HG03378 (cell line): ENCODE measurements around the gene CCDC188.
"Not testable (repeated sequence)": the region's sequence is repeated elsewhere in the genome, so short reads cannot be mapped to it uniquely, and the experiment has no call there.

Experiments used
- ATAC-seq: cut with Tn5 transposase; IDR thresholded peaks from one replicate; pipeline ENCODE4 v1.9.1; 2021; ENCODE audit warnings: mild to moderate bottlenecking, moderate library complexity; ENCODE audit not compliant: unreplicated experiment

Gene CCDC188

DNA sequence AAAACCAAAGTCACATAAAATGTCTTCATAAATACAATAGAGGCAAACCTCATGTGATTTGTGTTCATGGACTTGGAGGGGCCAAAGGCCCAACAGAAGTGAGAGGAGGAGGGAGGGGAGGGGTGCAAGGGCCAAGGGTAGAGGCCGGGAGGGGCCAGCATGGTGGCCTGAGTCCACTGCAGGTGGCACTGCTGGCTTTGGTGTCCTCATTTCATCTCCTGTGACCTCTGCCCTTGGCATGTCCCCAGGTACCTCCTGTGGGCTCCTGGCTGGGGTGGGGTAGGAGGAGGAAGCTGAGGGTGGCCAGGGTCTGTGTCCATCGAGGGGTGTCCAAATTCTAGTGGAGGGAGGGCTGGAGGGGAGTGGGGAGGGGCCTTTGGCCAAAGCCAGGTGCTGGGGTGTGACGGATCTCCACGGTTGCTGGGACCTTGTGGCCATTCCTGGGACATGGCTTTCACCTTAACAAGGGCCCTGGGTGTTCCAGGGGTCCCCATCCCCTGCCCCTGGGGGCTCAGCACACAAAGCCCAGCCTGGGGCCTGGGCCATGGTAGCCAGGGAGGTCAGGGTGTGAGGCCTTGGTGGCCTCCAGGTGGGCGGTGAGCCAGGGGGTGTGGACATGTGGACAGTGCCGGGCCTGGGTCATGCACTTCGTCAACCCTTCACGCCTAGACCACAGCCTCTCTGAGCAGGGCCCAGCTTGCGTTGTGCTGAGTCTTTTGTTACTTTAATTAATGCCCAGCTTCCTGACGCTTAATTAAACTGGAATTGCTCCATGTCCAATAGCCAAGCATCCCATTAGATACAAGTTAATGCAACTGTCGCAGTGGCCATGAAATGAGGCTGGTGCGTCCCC is 20.7 kb upstream of the CCDC188 start:
- no peak for ATAC-seq

- no peak for ATAC-seq
Measured at GRCh38 chr22:20170170-20170569, 19.3 kb upstream of the CCDC188 start.

DNA sequence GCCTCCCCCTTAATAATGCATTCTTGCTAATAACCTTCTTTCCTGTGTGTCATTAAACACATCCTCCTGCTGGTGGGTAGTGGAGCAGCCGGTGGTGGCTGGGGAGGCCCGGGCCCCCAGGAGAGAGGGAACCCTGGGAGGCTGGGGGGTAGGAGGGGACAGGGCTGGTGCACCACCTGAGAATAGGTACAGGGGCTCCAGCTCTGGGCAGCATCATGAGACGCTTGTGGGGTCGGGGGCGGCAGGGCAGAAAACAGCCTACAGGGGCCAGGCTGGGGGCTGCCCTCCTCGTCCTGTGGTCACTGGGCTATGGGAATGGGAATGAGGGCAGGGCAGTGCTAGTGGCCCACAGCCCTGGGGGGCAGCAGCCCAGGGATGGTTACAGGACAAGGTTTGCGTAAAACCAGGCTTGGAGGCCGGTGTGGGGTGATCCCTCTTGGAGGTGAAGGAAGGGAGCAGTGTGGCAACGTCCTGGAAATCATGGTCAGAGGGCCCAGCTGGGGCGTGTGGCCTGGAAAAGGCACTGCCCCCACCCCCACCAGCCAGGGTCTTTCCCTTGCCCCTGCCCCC is 18.5 kb upstream of the CCDC188 start:
- no peak for ATAC-seq

GRCh38 chr22:20167643-20168322 is 16.9 kb upstream of the CCDC188 start:
- no peak for ATAC-seq

DNA sequence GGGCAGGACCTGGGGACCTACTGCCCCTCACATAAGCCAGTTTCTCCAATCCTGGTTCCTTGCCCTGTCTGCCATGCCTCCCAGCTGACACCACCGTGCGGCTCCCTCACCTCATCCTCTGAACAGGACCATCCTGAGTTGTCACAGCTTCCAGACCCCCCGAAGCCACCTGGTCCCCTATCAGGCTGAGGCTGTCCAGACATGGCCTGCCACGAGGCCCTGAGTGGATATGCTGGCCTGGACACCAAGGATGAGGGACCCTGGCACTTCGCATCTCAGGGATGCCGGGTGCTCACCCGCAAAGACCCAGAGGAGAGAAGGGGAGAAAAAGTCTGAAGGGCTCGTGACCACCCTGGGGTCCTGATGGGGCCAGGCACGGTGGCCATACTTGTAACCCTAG is 15.8 kb upstream of the CCDC188 start:
- ATAC-seq, result no peak

- ATAC-seq, result no peak
Measured at GRCh38 chr22:20165913-20166312, 15.1 kb upstream of the CCDC188 start.

DNA sequence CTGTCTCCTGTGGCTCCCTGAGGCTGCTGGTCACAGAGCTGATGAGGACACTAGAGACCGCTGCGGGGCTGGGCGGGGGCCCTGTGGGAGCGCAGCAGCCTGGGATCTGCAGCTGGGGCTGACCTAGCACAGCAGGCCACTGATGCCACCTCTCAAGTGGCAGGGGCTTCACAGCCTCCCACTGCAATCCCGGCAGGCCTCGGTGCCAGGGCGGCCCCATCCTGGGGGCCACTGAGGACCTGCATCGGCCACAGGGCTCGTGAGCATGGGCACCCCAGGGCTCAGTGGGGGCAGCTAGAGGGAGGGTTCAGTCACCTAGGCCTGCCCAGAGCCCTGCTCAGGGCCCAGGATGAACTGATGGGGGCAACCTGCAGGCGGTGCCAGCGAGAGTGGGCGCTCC is 14.6 kb upstream of the CCDC188 start:
- no peak for ATAC-seq

DNA sequence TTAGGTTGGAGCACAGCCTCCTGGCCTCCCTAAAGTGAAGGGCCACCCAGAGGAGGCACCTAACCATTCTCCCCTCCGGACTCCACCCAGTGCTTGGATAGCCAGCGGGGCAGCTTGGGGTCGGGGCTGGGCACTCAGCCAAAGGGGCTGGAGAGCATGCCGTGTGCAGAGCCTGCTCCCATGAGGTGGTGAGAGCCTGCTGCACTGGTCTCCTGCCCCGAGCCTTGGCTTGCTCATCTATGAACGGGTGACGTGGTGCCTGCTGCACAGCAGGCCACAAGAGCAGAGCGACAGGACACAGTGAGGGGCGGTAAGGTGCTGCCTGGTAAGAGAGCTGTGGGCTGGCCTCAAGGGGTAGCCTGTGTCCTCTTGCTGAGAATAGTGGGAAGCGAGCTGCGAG is 14.0 kb upstream of the CCDC188 start:
- no peak for ATAC-seq

GRCh38 chr22:20160041-20160440 is 9.2 kb upstream of the CCDC188 start:
- no peak for ATAC-seq

DNA sequence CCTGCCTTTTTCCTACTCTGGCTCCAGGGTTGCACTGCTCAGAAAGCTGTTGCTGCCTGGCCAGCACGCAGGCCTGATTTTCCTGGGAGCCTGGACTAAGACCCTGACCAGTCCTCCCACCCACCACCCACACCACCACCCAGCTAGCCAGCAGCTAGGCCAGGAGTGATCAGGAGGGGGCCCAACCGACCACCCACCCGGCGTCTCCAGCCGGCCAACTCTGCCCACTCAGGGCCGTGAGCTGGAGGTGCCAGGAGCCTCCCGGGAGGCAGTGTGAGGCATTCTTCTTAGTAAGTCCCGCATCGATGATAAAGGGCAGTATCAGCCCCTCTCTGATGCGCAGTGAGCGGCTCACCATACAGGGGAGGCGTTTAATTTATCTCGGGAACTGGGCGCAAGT is 8.7 kb upstream of the CCDC188 start:
- ATAC-seq, result not testable (repeated sequence)

GRCh38 chr22:20159076-20159475 is 8.2 kb upstream of the CCDC188 start:
- ATAC-seq, result no peak

DNA sequence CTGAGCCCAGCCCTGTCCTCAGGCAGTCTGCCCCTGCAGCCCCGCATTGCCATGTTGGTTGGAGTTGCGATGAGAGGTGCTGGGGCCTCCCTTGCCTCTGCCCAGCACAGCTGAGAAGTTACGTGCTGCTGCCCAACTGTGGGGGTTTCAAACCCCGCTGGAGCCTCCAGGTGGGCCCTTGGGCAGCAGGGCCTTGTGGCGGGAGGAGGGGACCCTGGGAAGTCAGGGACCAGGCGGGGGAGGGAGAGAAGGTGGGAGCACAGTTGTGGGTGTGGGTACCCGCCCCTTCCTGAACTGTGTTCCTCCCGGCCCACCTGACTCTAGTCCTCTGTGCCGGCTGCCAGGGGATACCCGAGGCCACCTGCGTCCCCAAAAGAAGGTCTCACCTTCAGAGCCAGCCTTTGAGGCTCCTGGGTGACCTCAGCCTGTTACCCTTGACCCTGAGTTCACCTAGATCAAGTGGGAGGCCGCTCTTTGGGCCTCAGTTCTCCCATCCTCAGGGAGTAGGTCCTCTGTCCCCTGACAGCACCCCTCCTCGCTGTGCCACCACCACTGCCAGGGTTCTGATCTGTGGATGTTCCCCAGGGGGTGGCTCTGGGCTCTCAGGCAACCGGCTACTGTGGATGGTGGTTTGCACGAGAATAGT is 7.7 kb upstream of the CCDC188 start:
- ATAC-seq, result no peak

- ATAC-seq, result no peak
Measured at GRCh38 chr22:20157430-20158183, 6.8 kb upstream of the CCDC188 start.

GRCh38 chr22:20156611-20157429 is 6.0 kb upstream of the CCDC188 start:
- ATAC-seq, result no peak

- ATAC-seq, result no peak
Measured at GRCh38 chr22:20156042-20156389, 5.2 kb upstream of the CCDC188 start.

- ATAC-seq, result no peak
Measured at GRCh38 chr22:20155330-20156041, 4.6 kb upstream of the CCDC188 start.

DNA sequence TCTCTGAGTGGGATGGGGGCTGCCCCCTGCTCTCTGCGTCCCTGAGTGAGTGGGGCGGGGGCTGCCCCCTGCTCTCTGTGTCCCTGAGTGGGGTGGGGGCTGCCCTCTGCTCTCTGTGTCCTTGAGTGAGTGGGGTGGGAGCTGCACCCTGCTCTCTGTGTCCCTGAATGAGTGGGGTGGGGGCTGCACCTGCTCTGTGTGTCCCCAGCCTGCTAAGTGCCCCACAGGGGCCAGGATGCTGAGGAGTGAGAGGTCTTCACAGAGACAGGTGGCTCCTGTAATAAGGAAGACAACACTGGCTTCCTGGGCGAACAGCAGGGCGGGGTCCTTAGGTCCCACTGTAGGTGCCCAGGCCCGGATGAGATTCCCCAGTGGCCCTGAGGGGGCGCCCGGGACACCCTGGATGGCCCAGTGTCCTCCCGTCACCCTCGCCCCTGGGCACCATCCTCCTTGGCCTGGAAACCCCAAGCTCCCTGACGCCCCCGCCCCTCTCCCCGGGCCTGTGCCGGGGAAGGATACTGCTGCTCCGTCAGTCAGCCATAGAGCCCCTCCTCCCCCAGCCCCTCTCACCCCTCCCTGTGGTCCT is 3.8 kb upstream of the CCDC188 start:
- no peak for ATAC-seq

GRCh38 chr22:20153945-20154344 is 3.1 kb upstream of the CCDC188 start:
- ATAC-seq, result no peak

DNA sequence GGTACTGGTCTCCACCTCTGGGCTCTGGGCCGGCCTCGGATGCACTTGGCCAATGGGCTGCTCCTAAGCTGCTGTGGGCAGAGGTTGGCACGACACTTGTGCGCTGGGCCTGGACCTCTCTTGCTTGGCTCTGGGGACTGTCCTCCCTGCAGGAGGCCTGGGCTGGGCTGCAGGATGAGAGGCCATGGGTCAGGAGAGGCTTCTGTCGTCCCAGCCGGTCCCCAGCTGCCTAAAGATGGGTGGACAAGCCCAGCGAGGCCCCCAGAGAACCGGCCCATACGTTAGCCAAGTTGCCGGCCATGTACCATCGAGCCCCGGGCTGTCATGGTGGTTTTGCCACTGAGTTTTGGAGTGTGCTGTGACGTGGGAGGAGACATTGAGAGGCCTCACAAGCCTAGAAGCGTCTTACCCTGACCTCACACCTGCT is 1.6 kb upstream of the CCDC188 start:
- no peak for ATAC-seq
